ENCODE data around the gene TTBK1. TPM values are rescaled to one million over a fixed set of nuclear protein-coding genes. Genes with fewer than 3 reads are reported as not detected.

TTBK1 gene
- total and polyA plus RNA-seq, 4 donors, result 6.1 to 29.9 (median 19.3) TPM

DNA sequence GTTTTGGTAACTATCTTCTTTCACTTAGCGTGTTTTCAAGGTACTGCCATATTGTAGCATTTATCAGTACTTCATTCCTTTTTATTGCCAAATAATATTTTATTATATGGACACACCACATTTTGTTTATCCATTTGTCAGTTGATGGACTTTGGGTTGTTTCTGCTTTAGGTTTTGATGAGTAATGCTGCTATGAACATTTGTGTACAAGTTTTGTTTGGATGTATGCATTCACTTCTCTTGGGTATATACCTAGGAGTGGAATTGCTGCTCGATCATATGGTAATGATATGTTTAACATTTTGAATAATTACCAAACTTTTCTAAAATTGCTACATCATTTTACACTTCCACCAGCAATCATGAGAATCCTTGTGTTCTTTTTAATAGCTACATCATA, 48.4 kb downstream of the TTBK1 start:
- Histone ChIP-seq H3K4me3 (ENCODE audit: low read depth, low read length) (no peak overlapping the region), H3K27ac (ENCODE audit: low read depth, low read length) (no peak overlapping the region), H3K9me3 (ENCODE audit: control insufficient read depth, insufficient read depth, low read length) (no peaks in the 10 kb centered on the region), H3K27me3 (ENCODE audit: control insufficient read depth, insufficient read depth, low read length) (no peaks in the 10 kb centered on the region), H3K4me1 (ENCODE audit: control insufficient read depth, insufficient read depth, low read length) (peaks cover 2% of the 10 kb centered on the region), H3K36me3 (ENCODE audit: control insufficient read depth, insufficient read depth, low read length) (peaks cover 11% of the 10 kb centered on the region)
- no peak for DNase-seq (ENCODE audit: low read depth in 4 of 6, low spot score in 6 of 6)
- WGBS (ENCODE audit: insufficient coverage), result no CpG with 5 or more reads among the region's 2 CpGs

DNA sequence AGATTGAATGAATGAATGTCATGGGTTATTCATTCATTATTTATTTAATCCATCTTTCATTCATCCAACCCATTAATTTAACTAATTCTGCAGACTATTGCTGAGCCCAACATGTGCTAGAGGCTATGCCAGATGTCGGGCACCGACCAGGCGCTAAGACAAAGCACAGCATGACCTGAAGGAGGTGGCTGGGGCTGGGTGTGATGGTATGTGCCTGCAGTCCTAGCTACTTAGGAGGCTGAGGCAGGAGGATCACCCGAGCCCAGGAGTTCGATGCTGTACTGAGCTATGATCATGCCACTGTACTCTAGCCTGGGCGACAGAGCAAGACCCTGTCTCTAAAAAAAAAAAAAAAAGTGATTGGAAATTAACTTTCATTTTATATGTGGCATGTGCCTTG, 49.1 kb downstream of the TTBK1 start:
- Histone ChIP-seq H3K4me3 (ENCODE audit: low read depth, low read length) (no peak overlapping the region), H3K9me3 (ENCODE audit: control insufficient read depth, insufficient read depth, low read length) (no peaks in the 10 kb centered on the region), H3K4me1 (ENCODE audit: control insufficient read depth, insufficient read depth, low read length) (no peaks in the 10 kb centered on the region), H3K27ac (ENCODE audit: low read depth, low read length) (no peak overlapping the region), H3K27me3 (ENCODE audit: control insufficient read depth, insufficient read depth, low read length) (no peaks in the 10 kb centered on the region), H3K36me3 (ENCODE audit: control insufficient read depth, insufficient read depth, low read length) (peaks cover 5% of the 10 kb centered on the region)
- 85% methylated on average over 6 of the region's 6 CpGs for WGBS (ENCODE audit: insufficient coverage)
- DNase-seq (ENCODE audit: low read depth in 4 of 6, low spot score in 6 of 6), result no peak

DNA sequence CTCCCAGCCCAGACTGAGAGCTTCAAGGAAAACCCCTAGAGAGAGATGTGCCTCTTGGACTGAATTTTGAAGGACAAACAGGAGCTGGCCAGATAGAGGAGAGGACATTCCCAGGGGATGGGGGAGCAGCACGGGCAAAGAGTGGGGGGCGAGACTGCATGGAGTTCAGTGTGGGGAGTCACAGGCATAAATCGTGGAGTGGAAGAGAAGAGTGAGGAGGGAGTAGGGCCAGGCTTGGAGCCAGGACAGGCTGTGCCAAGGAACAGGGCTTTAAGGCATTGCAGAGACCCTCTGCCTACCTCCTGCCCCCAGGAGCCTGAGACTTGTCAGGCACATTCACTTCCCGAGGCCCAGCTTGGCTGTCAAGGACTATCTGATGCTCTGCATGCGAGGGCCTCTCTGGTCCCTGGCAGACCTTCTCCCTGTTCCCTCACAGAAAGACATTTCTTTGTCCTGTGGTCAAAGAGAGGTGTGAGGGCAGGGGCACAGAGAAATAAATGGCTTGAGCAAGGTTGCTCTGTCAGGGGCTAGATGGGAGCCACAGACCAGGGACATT, 49.6 kb downstream of the TTBK1 start:
- no peak overlapping the region for H3K27ac ChIP-seq (ENCODE audit: low read depth, low read length)
- H3K9me3 ChIP-seq (ENCODE audit: control insufficient read depth, insufficient read depth, low read length), result no peaks in the 10 kb centered on the region
- DNase-seq (ENCODE audit: low read depth in 4 of 6, low spot score in 6 of 6), result no peak
- 77% methylated on average over 3 of the region's 5 CpGs for WGBS (ENCODE audit: insufficient coverage)
- H3K4me3 ChIP-seq (ENCODE audit: low read depth, low read length), result no peak overlapping the region
- no peaks in the 10 kb centered on the region for H3K27me3 ChIP-seq (ENCODE audit: control insufficient read depth, insufficient read depth, low read length)
- peaks cover 3% of the 10 kb centered on the region for H3K4me1 ChIP-seq (ENCODE audit: control insufficient read depth, insufficient read depth, low read length)
- H3K36me3 ChIP-seq (ENCODE audit: control insufficient read depth, insufficient read depth, low read length), result peaks cover 1% of the 10 kb centered on the region

DNA sequence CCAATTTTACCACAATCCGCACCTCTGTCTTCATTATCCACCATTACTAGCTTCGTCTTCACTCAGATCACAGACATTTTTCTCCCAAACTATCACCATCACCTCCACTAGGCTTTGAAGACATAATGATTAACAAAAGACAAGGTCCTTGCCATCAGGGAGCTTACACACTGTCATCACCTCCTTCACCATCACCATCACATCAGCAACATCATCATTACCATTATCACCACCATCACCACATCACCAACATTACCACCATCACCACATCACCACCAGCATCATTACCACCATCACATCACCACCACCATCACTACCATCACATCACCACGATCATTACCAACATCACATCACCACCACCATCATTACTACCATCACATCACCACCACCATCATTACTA, 50.4 kb downstream of the TTBK1 start:
- Histone ChIP-seq H3K4me3 (ENCODE audit: low read depth, low read length) (no peak overlapping the region), H3K27me3 (ENCODE audit: control insufficient read depth, insufficient read depth, low read length) (no peaks in the 10 kb centered on the region), H3K9me3 (ENCODE audit: control insufficient read depth, insufficient read depth, low read length) (no peaks in the 10 kb centered on the region), H3K27ac (ENCODE audit: low read depth, low read length) (no peak overlapping the region), H3K36me3 (ENCODE audit: control insufficient read depth, insufficient read depth, low read length) (no peaks in the 10 kb centered on the region), H3K4me1 (ENCODE audit: control insufficient read depth, insufficient read depth, low read length) (peaks cover 6% of the 10 kb centered on the region)
- 92% methylated on average over 3 of the region's 3 CpGs for WGBS (ENCODE audit: insufficient coverage)
- no peak for DNase-seq (ENCODE audit: low read depth in 4 of 6, low spot score in 6 of 6)

DNA sequence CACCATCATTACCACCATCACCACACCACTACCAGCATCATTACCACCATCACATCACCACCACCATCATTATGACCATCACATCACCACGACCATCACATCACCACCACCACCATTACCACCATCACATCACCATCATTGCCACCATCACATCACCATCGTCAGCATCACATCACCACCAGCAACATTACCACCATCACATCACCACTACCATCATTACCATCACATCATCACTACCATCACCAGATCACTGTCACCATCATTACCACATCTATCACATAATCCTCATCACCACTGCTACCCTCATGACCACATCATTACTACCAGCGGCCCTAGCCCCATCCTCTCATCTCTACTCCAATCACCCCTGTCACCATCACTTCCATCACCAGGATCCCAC, 51.3 kb downstream of the TTBK1 start:
- DNase-seq (ENCODE audit: low read depth in 4 of 6, low spot score in 6 of 6), result no peak
- Histone ChIP-seq H3K4me3 (ENCODE audit: low read depth, low read length) (no peak overlapping the region), H3K36me3 (ENCODE audit: control insufficient read depth, insufficient read depth, low read length) (no peaks in the 10 kb centered on the region), H3K4me1 (ENCODE audit: control insufficient read depth, insufficient read depth, low read length) (peaks cover 6% of the 10 kb centered on the region), H3K27me3 (ENCODE audit: control insufficient read depth, insufficient read depth, low read length) (no peaks in the 10 kb centered on the region), H3K27ac (ENCODE audit: low read depth, low read length) (no peak overlapping the region), H3K9me3 (ENCODE audit: control insufficient read depth, insufficient read depth, low read length) (no peaks in the 10 kb centered on the region)
- WGBS (ENCODE audit: insufficient coverage), result 85% methylated on average over 3 of the region's 3 CpGs

DNA sequence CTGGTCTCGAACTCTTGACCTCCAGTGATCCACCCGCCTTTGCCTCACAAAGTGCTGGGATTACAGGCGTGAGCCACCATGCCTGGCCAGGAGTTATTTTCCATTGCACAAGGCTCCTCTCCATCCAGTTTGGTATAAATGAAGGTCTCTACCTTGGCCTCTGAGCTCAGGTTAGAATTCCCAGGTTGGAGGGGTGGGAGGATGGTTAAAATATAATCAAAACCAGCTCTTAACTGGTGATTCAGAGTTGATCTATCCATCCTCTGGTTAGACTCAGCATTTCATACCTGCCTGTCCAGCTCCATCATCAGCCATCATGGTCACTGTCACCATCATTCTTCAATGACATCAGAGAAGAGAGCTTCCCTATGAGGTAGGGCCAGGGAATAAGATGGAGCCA, 52.2 kb downstream of the TTBK1 start:
- WGBS (ENCODE audit: insufficient coverage), result 95% methylated on average over 3 of the region's 3 CpGs
- no peaks in the 10 kb centered on the region for H3K27me3 ChIP-seq (ENCODE audit: control insufficient read depth, insufficient read depth, low read length)

DNA sequence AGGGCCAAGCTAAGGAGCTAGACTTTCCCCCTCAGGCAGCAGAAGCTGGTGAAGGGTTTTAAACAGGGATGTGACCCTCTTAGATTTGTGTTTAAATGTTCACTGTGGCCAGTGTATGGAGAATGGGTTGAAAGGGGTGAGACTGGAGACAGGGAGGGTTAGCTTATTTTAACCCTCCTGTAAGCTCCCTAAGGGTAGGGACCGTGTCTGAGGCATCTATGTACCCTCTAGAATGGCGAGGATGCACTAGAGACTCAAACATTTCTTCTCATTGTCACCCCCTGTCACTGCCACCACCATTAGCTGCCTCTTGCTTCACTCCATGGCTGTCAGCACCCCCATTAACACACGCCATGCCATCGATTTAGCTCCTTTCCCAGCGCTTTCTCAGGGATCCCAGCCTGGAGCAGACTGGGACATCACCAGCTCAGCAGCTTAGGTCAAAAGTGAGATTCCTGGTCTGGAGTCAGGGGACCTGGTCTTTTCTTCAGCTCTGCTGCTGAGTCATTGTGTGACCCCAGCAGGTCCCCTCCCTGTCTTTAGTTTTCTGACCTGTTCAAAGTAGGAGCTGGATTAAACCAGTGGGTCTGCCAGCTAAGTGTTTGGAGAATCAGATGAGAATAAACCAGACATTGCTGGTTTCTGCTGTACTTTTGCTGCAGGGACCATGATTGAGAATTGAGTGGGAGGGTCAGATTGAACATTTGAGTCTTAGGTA, 53.7 kb downstream of the TTBK1 start:
- DNase-seq (ENCODE audit: low read depth in 4 of 6, low spot score in 6 of 6), result no peak
- Histone ChIP-seq H3K27ac (ENCODE audit: low read depth, low read length) (no peak overlapping the region), H3K4me1 (ENCODE audit: control insufficient read depth, insufficient read depth, low read length) (peaks cover 6% of the 10 kb centered on the region), H3K36me3 (ENCODE audit: control insufficient read depth, insufficient read depth, low read length) (no peaks in the 10 kb centered on the region), H3K4me3 (ENCODE audit: low read depth, low read length) (no peak overlapping the region), H3K27me3 (ENCODE audit: control insufficient read depth, insufficient read depth, low read length) (no peaks in the 10 kb centered on the region), H3K9me3 (ENCODE audit: control insufficient read depth, insufficient read depth, low read length) (no peaks in the 10 kb centered on the region)
- WGBS (ENCODE audit: insufficient coverage), result 89% methylated on average over 5 of the region's 5 CpGs

More for the DNA sequence above, 52.2 kb downstream of the TTBK1 start:
- H3K4me3 ChIP-seq (ENCODE audit: low read depth, low read length), result no peak overlapping the region
- no peaks in the 10 kb centered on the region for H3K9me3 ChIP-seq (ENCODE audit: control insufficient read depth, insufficient read depth, low read length)
- H3K27ac ChIP-seq (ENCODE audit: low read depth, low read length), result no peak overlapping the region
- no peak for DNase-seq (ENCODE audit: low read depth in 4 of 6, low spot score in 6 of 6)
- no peaks in the 10 kb centered on the region for H3K36me3 ChIP-seq (ENCODE audit: control insufficient read depth, insufficient read depth, low read length)
- peaks cover 6% of the 10 kb centered on the region for H3K4me1 ChIP-seq (ENCODE audit: control insufficient read depth, insufficient read depth, low read length)

DNA sequence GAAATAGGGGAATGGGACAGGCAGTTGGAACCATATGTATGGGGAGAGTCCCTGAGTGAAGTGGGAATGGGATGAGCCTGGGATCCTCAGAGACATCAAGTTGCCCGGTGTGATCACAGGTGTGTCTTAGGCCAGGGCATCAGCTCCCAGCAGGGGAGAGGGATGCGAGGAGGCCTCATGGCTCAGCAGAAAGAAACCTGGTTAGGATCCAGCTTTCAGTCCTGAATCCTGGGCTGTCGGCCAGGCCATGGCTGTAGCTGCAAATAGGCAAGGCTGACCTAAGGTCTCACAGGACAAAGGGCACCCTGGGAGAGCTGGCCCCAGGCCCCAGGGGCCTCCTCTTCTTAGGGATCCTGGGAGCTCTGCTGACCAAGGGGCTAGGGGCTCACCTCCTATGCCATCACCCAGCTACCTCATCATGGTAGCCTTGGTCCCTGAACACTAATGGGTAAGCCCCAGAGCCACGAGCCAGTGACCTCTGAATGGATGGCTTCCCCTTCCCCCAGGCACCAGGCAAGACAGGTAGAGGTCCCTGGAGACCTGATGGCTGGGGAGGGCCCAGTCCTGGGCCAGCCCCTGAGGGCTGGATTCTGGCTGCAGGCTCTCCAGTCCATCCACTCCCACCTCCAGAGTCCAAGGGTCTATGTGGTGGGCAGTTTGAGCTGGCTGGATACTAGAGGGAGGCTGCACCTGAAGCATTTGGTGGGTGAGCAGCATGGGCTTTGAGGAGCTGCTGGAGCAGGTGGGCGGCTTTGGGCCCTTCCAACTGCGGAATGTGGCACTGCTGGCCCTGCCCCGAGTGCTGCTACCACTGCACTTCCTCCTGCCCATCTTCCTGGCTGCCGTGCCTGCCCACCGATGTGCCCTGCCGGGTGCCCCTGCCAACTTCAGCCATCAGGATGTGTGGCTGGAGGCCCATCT, 54.6 kb downstream of the TTBK1 start, which contains the start of gene SLC22A7:
SLC22A7 (plus strand) TSS at position 617 of the 921 bp plus-strand sequence; CDS start at position 716, 99 bp downstream.
- no peak within 1 kb of the TSS for H3K4me3 ChIP-seq (ENCODE audit: low read depth, low read length)
- DNase-seq (ENCODE audit: low read depth in 4 of 6, low spot score in 6 of 6), result peak in 1 of 6 donors; percentile 39
- H3K36me3 ChIP-seq (ENCODE audit: control insufficient read depth, insufficient read depth, low read length), result no peaks in the 10 kb centered on the region
- peaks cover 6% of the 10 kb centered on the region for H3K4me1 ChIP-seq (ENCODE audit: control insufficient read depth, insufficient read depth, low read length)
- H3K27me3 ChIP-seq (ENCODE audit: control insufficient read depth, insufficient read depth, low read length), result no peaks in the 10 kb centered on the region
- 72% methylated on average over 10 of the region's 10 CpGs for WGBS (ENCODE audit: insufficient coverage)
- no peaks in the 10 kb centered on the region for H3K9me3 ChIP-seq (ENCODE audit: control insufficient read depth, insufficient read depth, low read length)
- H3K27ac ChIP-seq (ENCODE audit: low read depth, low read length), result no peak within 1 kb of the TSS

DNA sequence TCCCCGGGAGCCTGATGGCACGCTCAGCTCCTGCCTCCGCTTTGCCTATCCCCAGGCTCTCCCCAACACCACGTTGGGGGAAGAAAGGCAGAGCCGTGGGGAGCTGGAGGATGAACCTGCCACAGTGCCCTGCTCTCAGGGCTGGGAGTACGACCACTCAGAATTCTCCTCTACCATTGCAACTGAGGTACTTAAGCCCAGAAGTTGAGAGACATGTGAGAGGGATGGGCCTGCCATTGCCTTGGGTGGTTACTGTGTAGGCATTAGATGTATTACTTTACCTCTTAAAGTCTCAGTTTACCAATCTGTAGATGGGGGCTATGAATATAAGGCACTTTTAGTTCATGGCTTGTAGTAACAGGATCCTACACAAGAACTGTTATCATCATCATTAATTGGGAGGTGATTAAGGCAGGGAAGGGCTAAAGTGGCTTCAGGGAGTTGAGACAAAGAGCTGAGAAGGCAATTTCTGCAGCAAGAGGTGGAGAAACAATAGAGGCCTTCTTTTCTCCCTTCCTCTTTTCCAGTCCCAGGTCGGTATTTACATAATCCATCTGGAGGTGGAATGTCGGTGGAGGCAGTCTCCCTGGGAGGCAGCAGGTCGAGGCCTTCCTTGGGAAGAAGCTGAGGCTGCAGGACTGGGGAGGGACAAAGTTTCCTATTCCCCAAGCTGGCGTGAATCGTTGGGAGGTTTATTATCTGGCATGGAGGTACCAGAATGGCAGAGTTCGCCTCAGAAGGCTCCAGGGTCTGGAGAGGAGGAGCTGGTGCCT, 55.5 kb downstream of the TTBK1 start:
- no peak for DNase-seq (ENCODE audit: low read depth in 4 of 6, low spot score in 6 of 6)
- WGBS (ENCODE audit: insufficient coverage), result 77% methylated on average over 8 of the region's 12 CpGs

More for the DNA sequence above, 55.5 kb downstream of the TTBK1 start:
- Histone ChIP-seq H3K4me1 (ENCODE audit: control insufficient read depth, insufficient read depth, low read length) (peaks cover 6% of the 10 kb centered on the region), H3K4me3 (ENCODE audit: low read depth, low read length) (no peak overlapping the region), H3K9me3 (ENCODE audit: control insufficient read depth, insufficient read depth, low read length) (no peaks in the 10 kb centered on the region), H3K27ac (ENCODE audit: low read depth, low read length) (no peak overlapping the region), H3K36me3 (ENCODE audit: control insufficient read depth, insufficient read depth, low read length) (no peaks in the 10 kb centered on the region), H3K27me3 (ENCODE audit: control insufficient read depth, insufficient read depth, low read length) (no peaks in the 10 kb centered on the region)

Measured in spinal cord (tissue), 10 donors.